Neural progenitor cell (in vitro differentiated cells): ENCODE measurements around the gene MTMR10. TPM values are rescaled to one million over a fixed set of nuclear protein-coding genes. Genes with fewer than 3 reads are reported as not detected.

Source experiments
- DNase-seq: peaks from one replicate; pipeline ENCODE4 v3.0.0-alpha.2; 2016; ENCODE audit warnings: low spot score
- H2AFZ ChIP-seq: fragments of 200-600 bp; sonication (generic); replicated peaks from 2 replicates; pipeline ENCODE4 v1.6.1; 2016; ENCODE audit warnings: antibody characterized with exemption
- H3F3A ChIP-seq: fragments of 200-600 bp; sonication (generic); 2 replicates; pipeline ENCODE4 v1.6.1; 2016; ENCODE audit warnings: antibody characterized with exemption, low read depth
- H3K27ac ChIP-seq: fragments of 200-600 bp; sonication (generic); 2 replicates; pipeline ENCODE4 v1.5.1; 2016; ENCODE audit warnings: mild to moderate bottlenecking
- H3K27me3 ChIP-seq: fragments of 200-600 bp; sonication (generic); 2 replicates; pipeline ENCODE4 v1.6.1; 2016; ENCODE audit warnings: mild to moderate bottlenecking, moderate library complexity
- H3K36me3 ChIP-seq: fragments of 200-600 bp; sonication (generic); 2 replicates; pipeline ENCODE4 v1.5.1; 2016
- H3K4me1 ChIP-seq: fragments of 200-600 bp; sonication (generic); 2 replicates; pipeline ENCODE4 v1.6.1; 2016; ENCODE audit warnings: mixed run types
- H3K4me2 ChIP-seq: fragments of 200-600 bp; sonication (generic); 2 replicates; pipeline ENCODE4 v1.6.1; 2016
- H3K4me3 ChIP-seq: fragments of 200-600 bp; sonication (generic); 2 replicates; pipeline ENCODE4 v1.5.1; 2016
- H3K79me2 ChIP-seq: fragments of 200-600 bp; sonication (generic); 2 replicates; pipeline ENCODE4 v1.6.1; 2016; ENCODE audit warnings: low read depth
- H3K9ac ChIP-seq: fragments of 200-600 bp; sonication (generic); 2 replicates; pipeline ENCODE4 v1.6.1; 2016
- H3K9me3 ChIP-seq: fragments of 200-600 bp; sonication (generic); 2 replicates; pipeline ENCODE4 v1.5.1; 2016; ENCODE audit warnings: low read depth
- H4K20me1 ChIP-seq: fragments of 200-600 bp; sonication (generic); 2 replicates; pipeline ENCODE4 v1.6.1; 2016; ENCODE audit warnings: low read depth
- H3K27ac Mint-ChIP-seq: 3 replicates; pipeline ENCODE4 v1.8.0; 2021; ENCODE audit warnings: mixed read lengths
- H3K27me3 Mint-ChIP-seq: 2 replicates; pipeline ENCODE4 v1.8.0; 2022; ENCODE audit warnings: low read depth, mild to moderate bottlenecking, inconsistent platforms, moderate library complexity, mixed read lengths; ENCODE audit not compliant: insufficient read depth
- H3K36me3 Mint-ChIP-seq: 3 replicates; pipeline ENCODE4 v1.8.0; 2021; ENCODE audit warnings: mixed read lengths
- H3K4me1 Mint-ChIP-seq: 3 replicates; pipeline ENCODE4 v1.8.0; 2021; ENCODE audit warnings: mixed read lengths
- H3K4me3 Mint-ChIP-seq: 3 replicates; pipeline ENCODE4 v1.8.0; 2021; ENCODE audit warnings: mild to moderate bottlenecking, moderate library complexity, mixed read lengths
- H3K9me3 Mint-ChIP-seq: 3 replicates; pipeline ENCODE4 v1.8.0; 2020; ENCODE audit warnings: mixed read lengths
- EZH2 ChIP-seq: fragments of 200-600 bp; sonication (generic); IDR thresholded peaks from 2 replicates; pipeline ENCODE4 v1.6.1; 2017; ENCODE audit warnings: antibody characterized with exemption, mild to moderate bottlenecking, moderate library complexity
- EZH2phosphoT487 ChIP-seq: fragments of 200-600 bp; sonication (generic); IDR thresholded peaks from 2 replicates; pipeline ENCODE4 v1.6.1; 2017; ENCODE audit warnings: antibody characterized with exemption
- total RNA-seq: library from RNA; depleted of rRNA; stranded (reverse); fragments of >200 nt; gene quantifications from 2 replicates; pipeline ENCODE4 v1.2.3, GENCODE V29; 2015; ENCODE audit warnings: low replicate concordance
- TF ChIP-seq, protein P1 (sequence below): fragments of 200-600 bp; sonication (generic); IDR thresholded peaks from 2 replicates; pipeline ENCODE4 v1.5.1; 2017; ENCODE audit warnings: antibody characterized with exemption, mild to moderate bottlenecking

Gene MTMR10
- total RNA-seq, 1 donor from 2014 or later: 18.7 TPM

- Histone ChIP-seq H3K4me1 (no peaks in the 10 kb centered on the region), H3K79me2 (no peaks in the 10 kb centered on the region), H4K20me1 (no peaks in the 10 kb centered on the region), H3K9ac (no peak overlapping the region), H3K4me2 (no peak overlapping the region), H3K27ac (no peak overlapping the region), H3K4me3 (no peak overlapping the region), H3F3A (no peaks in the 10 kb centered on the region), H3K36me3 (no peaks in the 10 kb centered on the region), H3K27me3 (no peaks in the 10 kb centered on the region), H3K9me3 (no peaks in the 10 kb centered on the region), H2AFZ (no peak overlapping the region)
- H3K36me3 Mint-ChIP-seq: no peaks in the 10 kb centered on the region
- no peak for DNase-seq
- TF ChIP-seq EZH2: no peak
- TF ChIP-seq, protein P1, sequence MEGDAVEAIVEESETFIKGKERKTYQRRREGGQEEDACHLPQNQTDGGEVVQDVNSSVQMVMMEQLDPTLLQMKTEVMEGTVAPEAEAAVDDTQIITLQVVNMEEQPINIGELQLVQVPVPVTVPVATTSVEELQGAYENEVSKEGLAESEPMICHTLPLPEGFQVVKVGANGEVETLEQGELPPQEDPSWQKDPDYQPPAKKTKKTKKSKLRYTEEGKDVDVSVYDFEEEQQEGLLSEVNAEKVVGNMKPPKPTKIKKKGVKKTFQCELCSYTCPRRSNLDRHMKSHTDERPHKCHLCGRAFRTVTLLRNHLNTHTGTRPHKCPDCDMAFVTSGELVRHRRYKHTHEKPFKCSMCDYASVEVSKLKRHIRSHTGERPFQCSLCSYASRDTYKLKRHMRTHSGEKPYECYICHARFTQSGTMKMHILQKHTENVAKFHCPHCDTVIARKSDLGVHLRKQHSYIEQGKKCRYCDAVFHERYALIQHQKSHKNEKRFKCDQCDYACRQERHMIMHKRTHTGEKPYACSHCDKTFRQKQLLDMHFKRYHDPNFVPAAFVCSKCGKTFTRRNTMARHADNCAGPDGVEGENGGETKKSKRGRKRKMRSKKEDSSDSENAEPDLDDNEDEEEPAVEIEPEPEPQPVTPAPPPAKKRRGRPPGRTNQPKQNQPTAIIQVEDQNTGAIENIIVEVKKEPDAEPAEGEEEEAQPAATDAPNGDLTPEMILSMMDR: no peak
- TF ChIP-seq EZH2phosphoT487: no peak
- no peak overlapping the region for H3K27ac Mint-ChIP-seq
- no peaks in the 10 kb centered on the region for H3K9me3 Mint-ChIP-seq
- no peak overlapping the region for H3K4me3 Mint-ChIP-seq
- no peaks in the 10 kb centered on the region for H3K27me3 Mint-ChIP-seq
- no peaks in the 10 kb centered on the region for H3K4me1 Mint-ChIP-seq
Observed at GRCh38 chr15:31032961-31033371, 41.5 kb upstream of the MTMR10 start.

DNA sequence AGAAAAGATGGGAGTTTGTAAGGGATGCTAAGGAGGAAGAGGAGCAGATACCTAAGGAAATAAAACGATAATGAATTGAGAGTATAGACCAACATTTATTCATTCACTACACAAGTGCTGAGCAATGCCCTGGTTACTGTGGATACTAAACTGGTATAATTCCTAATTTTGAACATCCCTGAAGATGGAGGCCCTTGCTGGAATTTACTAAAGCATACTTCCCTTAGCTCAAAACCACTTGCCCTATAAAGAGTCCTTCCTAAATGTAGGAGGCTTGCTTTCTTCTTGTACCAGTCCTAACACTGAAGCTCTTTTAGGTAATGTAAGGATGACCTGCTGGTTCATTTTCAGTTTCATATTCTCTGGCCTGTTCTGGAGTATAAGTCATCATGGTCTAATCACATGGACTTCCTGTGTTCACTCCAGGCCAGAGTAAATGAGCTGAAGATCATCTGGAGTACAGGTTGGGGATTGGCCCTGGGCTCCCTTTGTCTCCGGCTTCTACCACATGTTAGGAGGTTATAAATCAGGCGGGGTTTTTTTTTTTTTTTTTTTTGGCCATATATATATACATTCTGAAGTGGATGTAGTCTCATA lies 40.1 kb upstream of the MTMR10 start:
- Mint-ChIP-seq H3K4me3 (no peak overlapping the region), H3K27me3 (no peaks in the 10 kb centered on the region), H3K4me1 (no peaks in the 10 kb centered on the region), H3K36me3 (no peaks in the 10 kb centered on the region), H3K27ac (no peak overlapping the region), H3K9me3 (no peaks in the 10 kb centered on the region)
- Histone ChIP-seq H2AFZ (no peak overlapping the region), H3K79me2 (no peaks in the 10 kb centered on the region), H3K9me3 (no peaks in the 10 kb centered on the region), H3F3A (no peaks in the 10 kb centered on the region), H3K27me3 (no peaks in the 10 kb centered on the region), H3K4me1 (no peaks in the 10 kb centered on the region), H3K4me3 (no peak overlapping the region), H3K4me2 (no peak overlapping the region), H3K27ac (no peak overlapping the region), H3K9ac (no peak overlapping the region), H3K36me3 (no peaks in the 10 kb centered on the region), H4K20me1 (no peaks in the 10 kb centered on the region)
- TF ChIP-seq, protein P1: no peak
- TF ChIP-seq EZH2phosphoT487: no peak
- DNase-seq: no peak

DNA sequence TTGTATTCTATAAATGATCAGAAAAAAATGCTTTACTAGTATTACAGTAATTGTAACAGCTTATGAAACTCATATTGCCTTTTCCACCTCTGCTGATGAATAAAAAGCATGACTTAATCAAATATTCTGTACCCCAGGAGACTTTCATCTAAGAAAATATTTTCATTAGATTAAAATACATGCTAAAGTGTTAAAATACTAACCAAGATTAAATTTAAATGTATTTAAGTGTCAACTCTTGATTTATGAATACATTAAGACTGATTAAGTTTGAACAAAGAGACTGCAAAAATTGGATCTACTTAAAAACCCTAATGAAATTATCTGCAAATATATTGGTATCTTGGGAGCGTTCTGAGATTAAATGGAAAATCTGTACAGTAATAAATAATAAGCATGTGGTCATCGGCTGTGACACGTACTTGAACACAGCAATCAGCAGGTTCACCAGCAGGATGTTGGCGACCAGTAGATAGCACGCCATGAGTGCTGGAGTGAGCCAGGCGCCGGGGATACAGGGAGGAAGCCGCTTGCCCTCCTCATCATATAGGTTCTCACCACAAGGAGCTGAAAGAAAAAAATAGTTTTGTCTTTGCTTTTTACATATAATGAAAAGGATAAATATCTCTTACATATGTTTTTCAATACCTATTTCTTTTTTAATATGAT lies 36.6 kb upstream of the MTMR10 start:
- Mint-ChIP-seq H3K36me3 (no peaks in the 10 kb centered on the region), H3K4me3 (no peak overlapping the region), H3K9me3 (no peaks in the 10 kb centered on the region), H3K27ac (no peak overlapping the region), H3K4me1 (peaks cover 5% of the 10 kb centered on the region), H3K27me3 (peaks cover 2% of the 10 kb centered on the region)
- H3K9ac ChIP-seq: no peak overlapping the region
- no peak overlapping the region for H3K27ac ChIP-seq
- no peaks in the 10 kb centered on the region for H4K20me1 ChIP-seq
- no peak overlapping the region for H3K4me2 ChIP-seq
- H3K79me2 ChIP-seq: no peaks in the 10 kb centered on the region
- no peaks in the 10 kb centered on the region for H3K36me3 ChIP-seq
- no peak overlapping the region for H2AFZ ChIP-seq
- no peaks in the 10 kb centered on the region for H3K9me3 ChIP-seq
- H3K4me3 ChIP-seq: no peak overlapping the region
- no peak for DNase-seq
- TF ChIP-seq EZH2 (no peak), EZH2phosphoT487 (no peak)
- TF ChIP-seq, protein P1: no peak
- H3K4me1 ChIP-seq: peaks cover 6% of the 10 kb centered on the region
- H3F3A ChIP-seq: no peaks in the 10 kb centered on the region
- H3K27me3 ChIP-seq: no peaks in the 10 kb centered on the region
